GM20000 (cell line): Measurements from ENCODE around the gene MMS22L.

ENCODE experiments used
- DNase-seq: peaks from one replicate; pipeline ENCODE4 v3.0.0; 2012; ENCODE audit warnings: low spot score
- TF ChIP-seq, protein P1 (sequence below): IDR thresholded peaks from 2 replicates; pipeline ENCODE4 v1.5.1; 2012; ENCODE audit warnings: mild to moderate bottlenecking, control low read depth; ENCODE audit errors: extremely low read depth, missing control alignments

MMS22L gene

GRCh38 chr6:97288188-97288587 lies 5.2 kb upstream of the MMS22L start:
- no peak for DNase-seq
- TF ChIP-seq, protein P1, sequence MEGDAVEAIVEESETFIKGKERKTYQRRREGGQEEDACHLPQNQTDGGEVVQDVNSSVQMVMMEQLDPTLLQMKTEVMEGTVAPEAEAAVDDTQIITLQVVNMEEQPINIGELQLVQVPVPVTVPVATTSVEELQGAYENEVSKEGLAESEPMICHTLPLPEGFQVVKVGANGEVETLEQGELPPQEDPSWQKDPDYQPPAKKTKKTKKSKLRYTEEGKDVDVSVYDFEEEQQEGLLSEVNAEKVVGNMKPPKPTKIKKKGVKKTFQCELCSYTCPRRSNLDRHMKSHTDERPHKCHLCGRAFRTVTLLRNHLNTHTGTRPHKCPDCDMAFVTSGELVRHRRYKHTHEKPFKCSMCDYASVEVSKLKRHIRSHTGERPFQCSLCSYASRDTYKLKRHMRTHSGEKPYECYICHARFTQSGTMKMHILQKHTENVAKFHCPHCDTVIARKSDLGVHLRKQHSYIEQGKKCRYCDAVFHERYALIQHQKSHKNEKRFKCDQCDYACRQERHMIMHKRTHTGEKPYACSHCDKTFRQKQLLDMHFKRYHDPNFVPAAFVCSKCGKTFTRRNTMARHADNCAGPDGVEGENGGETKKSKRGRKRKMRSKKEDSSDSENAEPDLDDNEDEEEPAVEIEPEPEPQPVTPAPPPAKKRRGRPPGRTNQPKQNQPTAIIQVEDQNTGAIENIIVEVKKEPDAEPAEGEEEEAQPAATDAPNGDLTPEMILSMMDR, result no peak

DNA sequence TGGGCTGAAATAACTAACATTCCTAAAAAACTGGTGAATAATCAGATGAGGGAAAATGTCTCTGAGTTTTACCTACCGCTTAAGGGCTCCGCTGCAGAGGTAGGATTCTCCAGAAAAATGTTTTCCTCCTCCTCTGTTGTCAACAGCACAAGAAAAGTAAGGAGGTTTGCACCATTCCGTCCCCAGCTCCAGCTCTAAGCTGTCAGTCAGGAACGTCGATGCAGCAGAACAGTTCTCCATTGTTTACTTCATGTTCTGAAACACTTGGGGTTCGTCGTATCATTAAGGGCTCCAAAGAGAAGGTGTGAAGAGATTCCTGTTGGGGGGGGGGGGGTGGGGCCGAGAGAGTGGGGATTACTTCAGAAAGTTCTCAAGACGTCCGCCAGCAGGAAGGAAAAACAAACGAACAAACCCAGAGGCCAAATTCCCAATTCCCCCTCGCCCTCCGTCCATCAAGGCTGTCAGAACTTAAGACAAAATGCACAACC lies 734 bp downstream of the MMS22L start:
- DNase-seq, result peak; percentile 4
- TF ChIP-seq, protein P1, result no peak

DNA sequence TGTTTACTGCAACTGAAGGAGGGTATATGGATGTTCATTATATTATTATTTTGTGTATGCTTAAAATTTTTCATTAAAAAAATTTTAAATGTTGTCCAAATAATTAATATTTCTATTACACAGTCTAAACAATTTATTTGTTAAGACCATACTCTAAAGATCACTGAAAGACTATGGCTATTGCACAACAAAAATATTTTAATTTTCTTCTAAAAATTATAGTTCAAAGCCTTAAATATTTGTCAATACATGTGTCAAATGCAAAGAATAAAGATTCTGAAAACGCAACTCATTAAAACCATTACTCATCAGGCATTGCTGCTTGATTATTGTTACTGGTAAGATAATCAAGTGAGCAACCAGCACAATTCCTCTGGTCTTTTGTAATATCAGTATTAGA lies 2.2 kb downstream of the MMS22L start:
- TF ChIP-seq, protein P1, result no peak

GRCh38 chr6:97275804-97276203 lies 7.2 kb downstream of the MMS22L start:
- TF ChIP-seq, protein P1, result no peak
- DNase-seq, result no peak

More for the DNA sequence above, 2.2 kb downstream of the MMS22L start:
- no peak for DNase-seq

GRCh38 chr6:97269821-97270220 lies 13.2 kb downstream of the MMS22L start:
- TF ChIP-seq, protein P1, result no peak

DNA sequence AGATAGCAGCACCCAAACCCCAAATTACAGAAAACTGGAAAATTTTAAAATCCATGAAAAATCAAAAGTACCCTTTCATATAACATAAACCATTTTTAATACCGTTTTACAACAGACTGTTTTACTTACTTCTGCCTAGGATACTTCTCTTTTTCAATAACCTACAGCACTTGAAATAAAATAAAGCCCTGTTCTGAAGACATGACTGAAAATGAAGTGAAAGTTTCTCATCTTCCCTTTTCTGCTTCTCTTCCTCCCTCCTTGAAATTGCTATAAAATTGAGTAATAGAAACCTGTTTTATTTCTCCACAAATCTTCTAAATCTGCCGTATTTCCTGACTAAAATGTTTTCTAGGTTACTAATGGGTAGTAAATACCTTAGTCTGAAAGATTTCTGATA lies 20.3 kb downstream of the MMS22L start:
- no peak for DNase-seq
- TF ChIP-seq, protein P1, result no peak

More at GRCh38 chr6:97269821-97270220, 13.2 kb downstream of the MMS22L start:
- DNase-seq, result no peak

DNA sequence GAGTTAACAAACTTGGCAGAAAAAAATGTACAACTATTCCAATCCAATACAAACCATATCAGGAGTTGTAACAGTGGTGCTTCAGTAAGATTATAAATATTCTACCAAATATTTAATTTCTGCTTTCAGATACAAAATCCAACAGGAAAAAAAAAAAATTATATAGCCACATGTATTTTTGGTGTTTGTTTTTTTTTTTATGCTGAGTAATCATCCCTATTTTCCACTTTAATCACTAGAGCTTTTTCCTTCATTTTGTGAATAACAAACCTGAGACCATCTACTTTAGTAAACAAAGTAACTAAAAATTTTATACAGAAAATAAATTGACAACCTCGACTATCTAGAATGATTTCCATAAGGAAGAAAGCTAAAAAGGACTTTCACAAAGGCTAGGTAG lies 36.2 kb downstream of the MMS22L start:
- TF ChIP-seq, protein P1, result no peak
- DNase-seq, result no peak
